ENCODE results near the gene MAP3K14.

- TF ChIP-seq CTCF (conservative IDR thresholded peaks at IDR 0.05; ENCODE audit: low read depth, low read length) (no peak), POLR2A (IDR thresholded peaks at IDR 0.05; ENCODE audit: low read depth, low read length) (no peak), SMC3 (IDR thresholded peaks at IDR 0.05; ENCODE audit: low read depth, low read length) (no peak), RCOR1 (IDR thresholded peaks at IDR 0.05; ENCODE audit: insufficient replicate concordance, low read length) (no peak), BHLHE40 (IDR thresholded peaks at IDR 0.05; ENCODE audit: low read depth, low read length) (peak; percentile 93), USF2 (IDR thresholded peaks at IDR 0.05; ENCODE audit: low read depth, low read length) (peak; percentile 81), RAD21 (IDR thresholded peaks at IDR 0.05; ENCODE audit: low read length) (no peak), MAZ (IDR thresholded peaks at IDR 0.05; ENCODE audit: borderline replicate concordance, low read depth, low read length) (peak; percentile 25; the same call in 1 of the 2 replicates), NFE2L2 (IDR thresholded peaks at IDR 0.05; ENCODE audit: low read depth, low read length) (no peak), CHD1 (IDR thresholded peaks at IDR 0.05; ENCODE audit: low read depth, low read length) (no peak), FOS (IDR thresholded peaks at IDR 0.05; ENCODE audit: low read depth, low read length) (peak; percentile 79), CEBPB (IDR thresholded peaks at IDR 0.05; ENCODE audit: low read depth, low read length) (no peak), ELK1 (IDR thresholded peaks at IDR 0.05; ENCODE audit: borderline replicate concordance, low read depth, low read length) (no peak), MXI1 (IDR thresholded peaks at IDR 0.05; ENCODE audit: borderline replicate concordance, low read depth, low read length) (peak; percentile 60; the same call in 1 of the 2 replicates)
These were observed 33.9 kb downstream of the MAP3K14 start for GRCh38 chr17:45282683-45283644.
